HepG2 (cell line): ENCODE results near the gene SLC27A1. TPM values are rescaled to one million over a fixed set of nuclear protein-coding genes. Genes with fewer than 3 reads are reported as not detected.
A peak's percentile ranks its signal among the peaks of the same experiment; 100 is the strongest.

Experiments
- ATF7 ChIP-seq, 2 experiments: fragments of 450-650 bp in 1 of 2; sonication (generic) in 1 of 2; formaldehyde crosslinking in 1 of 2; IDR thresholded peaks; 2 replicates each; pipeline versions ENCODE4 v1.4.0 to v1.6.1; 2016 to 2020; ENCODE audit warnings: antibody characterized with exemption in 1 of 2, mild to moderate bottlenecking in 1 of 2, missing genetic modification reagents in 1 of 2
- FIP1L1 ChIP-seq: fragments of 200-400 bp; formaldehyde crosslinking; IDR thresholded peaks from 2 replicates; pipeline ENCODE4 v1.6.1; 2018; ENCODE audit warnings: low read depth, mild to moderate bottlenecking, low read length, moderate library complexity, borderline replicate concordance; ENCODE audit not compliant: insufficient read depth
- JUNB ChIP-seq: sonication (generic); formaldehyde crosslinking; IDR thresholded peaks from 2 replicates; pipeline ENCODE4 v1.8.0; 2022; ENCODE audit warnings: missing genetic modification reagents, mild to moderate bottlenecking, borderline replicate concordance
- NCOA5 ChIP-seq: sonication (generic); formaldehyde crosslinking; IDR thresholded peaks from 2 replicates; pipeline ENCODE4 v1.4.0; 2020; ENCODE audit warnings: missing genetic modification reagents
- PAXIP1 ChIP-seq: sonication (generic); formaldehyde crosslinking; conservative IDR thresholded peaks from 2 replicates; pipeline ENCODE4 v1.4.0; 2020; ENCODE audit warnings: mild to moderate bottlenecking, missing genetic modification reagents, moderate library complexity
- RERE ChIP-seq: IDR thresholded peaks from 2 replicates; pipeline ENCODE4 v1.6.1; 2016; ENCODE audit warnings: low read depth, missing genetic modification reagents, missing compliant biosample characterization
- RNF2 ChIP-seq: fragments of 450-650 bp; conservative IDR thresholded peaks from 2 replicates; pipeline ENCODE4 v1.6.1; 2016; ENCODE audit warnings: low read depth
- SAP130 ChIP-seq: IDR thresholded peaks from 2 replicates; pipeline ENCODE4 v1.6.1; 2016; ENCODE audit warnings: low read depth
- TMF1 ChIP-seq: sonication (generic); formaldehyde crosslinking; IDR thresholded peaks from 2 replicates; pipeline ENCODE4 v1.8.1; 2022; ENCODE audit warnings: low read depth, missing genetic modification reagents
- TOPORS ChIP-seq: sonication (generic); formaldehyde crosslinking; IDR thresholded peaks from 2 replicates; pipeline ENCODE4 v1.8.0; 2023; ENCODE audit warnings: mild to moderate bottlenecking, missing genetic modification reagents
- ZBTB33 ChIP-seq: sonication (generic); formaldehyde crosslinking; IDR thresholded peaks from 2 replicates; pipeline ENCODE4 v1.4.0; 2020; ENCODE audit warnings: missing genetic modification reagents
- ZNF18 ChIP-seq: sonication (generic); formaldehyde crosslinking; IDR thresholded peaks from 2 replicates; pipeline ENCODE4 v1.8.0; 2022; ENCODE audit warnings: mild to moderate bottlenecking, missing genetic modification reagents; ENCODE audit not compliant: insufficient replicate concordance
- ZNF547 ChIP-seq: sonication (generic); formaldehyde crosslinking; IDR thresholded peaks from 2 replicates; pipeline ENCODE4 v1.5.1; 2020; ENCODE audit warnings: mild to moderate bottlenecking, missing genetic modification reagents
- ZNF782 ChIP-seq: sonication (generic); formaldehyde crosslinking; IDR thresholded peaks from 2 replicates; pipeline ENCODE4 v1.4.0; 2020; ENCODE audit warnings: missing genetic modification reagents, mild to moderate bottlenecking, borderline replicate concordance
- ZSCAN30 ChIP-seq: sonication (generic); formaldehyde crosslinking; IDR thresholded peaks from 2 replicates; pipeline ENCODE4 v1.5.0; 2020; ENCODE audit warnings: mild to moderate bottlenecking, missing genetic modification reagents
- polyA plus RNA-seq, 8 experiments: library from polyadenylated mRNA; depleted of rRNA in 3 of 8; stranded (reverse) in 7 of 8; unstranded in 1 of 8; fragments of >200 nt; fragmentation: Illumina TruSeq in 4 of 8; extraction: Trizol in 4 of 8; gene quantifications; 2 replicates each; pipeline versions ENCODE4 v1.2.1 to v1.2.3, GENCODE V29; 2011 to 2016; ENCODE audit warnings: low read depth in 4 of 8, missing spikeins in 1 of 8, mixed read lengths in 1 of 8; ENCODE audit not compliant: insufficient read depth in 1 of 8
- total RNA-seq, 5 experiments: library from RNA; depleted of rRNA; stranded (reverse); fragments of >200 nt; fragmentation: Illumina TruSeq; extraction: Trizol; gene quantifications; 2 replicates each; pipeline ENCODE4 v1.2.3, GENCODE V29; 2016; ENCODE audit warnings: low read depth in 1 of 5

The SLC27A1 gene
- total and polyA plus RNA-seq, 2 of the 13 experiments (the other 11 are each of a cell fraction or from before 2014, with no cell fraction given), result 4.1 to 8.8 TPM

- 0 out of 2 replicates have a peak, but pooled peaks have one; percentile 7 for TF ChIP-seq PAXIP1
- TF ChIP-seq ZSCAN30 (CRISPR knock-in tag), result no peak
- no peak for TF ChIP-seq RERE (CRISPR knock-in tag)
- TF ChIP-seq TMF1 (CRISPR knock-in tag), result 0 out of 2 replicates have a peak, but pooled peaks have one; percentile 17
- TF ChIP-seq FIP1L1, result no peak
- TF ChIP-seq ZNF18, result no peak
- peak; percentile 72; the same call in 1 of the 2 replicates for TF ChIP-seq ZBTB33
- no peak for TF ChIP-seq JUNB (CRISPR knock-in tag)
- 0 out of 2 replicates have a peak, but pooled peaks have one; percentile 31 for TF ChIP-seq RNF2
- TF ChIP-seq ZNF782 (CRISPR knock-in tag), result peak; percentile 43; the same call in 1 of the 2 replicates
- TF ChIP-seq ATF7 (IDR thresholded peaks at IDR 0.05), result no peak
- TF ChIP-seq ATF7 (CRISPR knock-in tag; IDR thresholded peaks at IDR 0.05), result no peak
- TF ChIP-seq TOPORS (CRISPR knock-in tag), result 0 out of 2 replicates have a peak, but pooled peaks have one; percentile 25
- no peak for TF ChIP-seq ZNF547 (CRISPR knock-in tag)
- TF ChIP-seq NCOA5 (CRISPR knock-in tag), result no peak
- TF ChIP-seq SAP130, result peak; percentile 70; the same call in 1 of the 2 replicates
These were observed 18.5 kb downstream of the SLC27A1 start (continued) for GRCh38 chr19:17488593-17489391.
